HG03378 (cell line): ENCODE measurements around the gene CHKB.

ENCODE experiments used
- ATAC-seq: cut with Tn5 transposase; IDR thresholded peaks from one replicate; pipeline ENCODE4 v1.9.1; 2021; ENCODE audit warnings: mild to moderate bottlenecking, moderate library complexity; ENCODE audit not compliant: unreplicated experiment

The CHKB gene

DNA sequence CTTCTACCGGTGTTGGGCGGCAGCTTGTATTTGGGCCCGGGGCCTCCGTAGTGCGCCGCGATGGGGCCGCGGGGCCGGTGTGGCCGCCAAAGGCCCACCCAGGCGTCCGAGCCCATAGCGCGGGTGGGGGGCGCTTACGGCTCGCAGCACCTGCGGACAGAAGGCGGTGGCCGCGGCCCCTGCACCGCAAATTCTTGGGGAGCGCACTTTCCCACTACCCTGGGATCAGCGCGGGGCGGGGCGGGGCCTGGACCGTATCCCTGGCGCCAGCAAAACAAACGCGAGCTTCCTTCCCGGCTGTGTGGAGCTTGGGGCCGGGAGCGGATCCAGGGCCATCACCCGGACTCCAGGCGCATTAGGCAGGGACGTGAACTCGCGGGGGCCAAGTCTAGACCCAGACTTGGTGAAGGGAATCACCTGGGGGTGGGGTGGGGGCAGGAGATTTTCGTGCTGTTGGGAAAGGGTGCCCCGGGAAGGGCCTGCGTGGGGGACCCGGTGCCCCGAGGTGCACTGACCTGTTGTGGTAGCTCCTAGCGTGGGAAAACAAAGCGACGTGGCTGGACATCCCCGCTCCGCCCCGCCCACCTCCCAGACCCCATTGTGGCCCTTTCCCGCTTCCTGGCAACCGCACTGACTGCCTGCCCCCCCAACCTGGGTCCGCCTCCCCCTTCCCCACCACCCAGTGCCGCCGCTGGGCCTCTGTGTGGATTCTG, 50.5 kb downstream of the CHKB start:
- no peak for ATAC-seq

- ATAC-seq: no peak
These were observed 51.1 kb downstream of the CHKB start for GRCh38 chr22:50531546-50531961.

- no peak for ATAC-seq
These were observed 51.6 kb downstream of the CHKB start for GRCh38 chr22:50530877-50531545.

DNA sequence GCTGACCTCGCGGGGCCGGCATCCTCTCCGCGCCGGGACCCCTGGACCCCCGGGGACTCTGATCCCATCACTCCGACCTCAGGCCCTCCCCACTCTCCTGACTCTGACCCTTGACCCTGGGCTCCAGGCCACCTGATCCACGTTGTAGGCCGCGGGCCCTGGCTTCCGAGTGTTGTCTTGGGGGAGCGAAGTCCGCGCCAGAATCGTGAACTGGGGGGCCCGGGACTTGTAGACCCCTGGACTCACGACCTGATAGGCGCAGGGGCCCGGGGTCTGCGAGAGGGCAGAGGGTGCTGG, 52.1 kb downstream of the CHKB start:
- ATAC-seq: no peak

DNA sequence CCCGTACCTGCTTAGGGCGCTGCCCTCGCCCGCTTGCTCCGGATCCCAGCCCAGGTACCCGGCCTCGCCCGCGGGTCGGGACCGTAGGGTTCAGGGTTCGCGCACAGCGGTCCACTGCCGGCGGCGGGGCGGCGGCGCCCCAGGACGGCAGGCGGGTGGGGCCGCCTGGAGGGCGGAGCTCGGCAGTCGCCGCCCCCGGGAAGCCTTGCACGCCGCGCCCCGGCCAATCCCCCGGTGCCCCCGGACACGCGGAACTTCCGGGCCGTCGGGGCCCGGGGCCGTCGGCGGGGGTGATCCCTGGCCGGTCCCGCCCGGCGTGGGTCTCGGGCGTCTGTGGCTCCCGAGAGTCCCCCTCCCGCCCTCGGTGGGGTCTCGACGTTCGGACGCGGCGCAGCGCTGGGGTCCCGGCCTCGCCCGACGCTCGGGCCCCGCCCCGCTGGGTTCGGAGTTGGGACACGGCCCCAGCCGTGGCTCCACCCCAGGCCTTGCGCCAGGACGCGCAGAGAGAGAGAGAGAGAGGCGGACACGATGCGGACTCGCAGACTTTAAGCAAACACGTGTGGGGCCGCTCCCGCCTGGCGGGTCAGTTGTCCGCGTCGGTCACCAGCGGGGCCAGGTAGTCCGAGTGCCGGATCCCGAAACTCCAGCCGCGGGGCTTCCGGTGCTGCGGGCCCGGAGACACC, 52.6 kb downstream of the CHKB start, which contains the start of gene TYMP:
Gene TYMP (minus strand): TSS at position 116 of the 683 bp plus-strand sequence. CDS start 303 bp downstream, outside the sequence.
- no peak for ATAC-seq

DNA sequence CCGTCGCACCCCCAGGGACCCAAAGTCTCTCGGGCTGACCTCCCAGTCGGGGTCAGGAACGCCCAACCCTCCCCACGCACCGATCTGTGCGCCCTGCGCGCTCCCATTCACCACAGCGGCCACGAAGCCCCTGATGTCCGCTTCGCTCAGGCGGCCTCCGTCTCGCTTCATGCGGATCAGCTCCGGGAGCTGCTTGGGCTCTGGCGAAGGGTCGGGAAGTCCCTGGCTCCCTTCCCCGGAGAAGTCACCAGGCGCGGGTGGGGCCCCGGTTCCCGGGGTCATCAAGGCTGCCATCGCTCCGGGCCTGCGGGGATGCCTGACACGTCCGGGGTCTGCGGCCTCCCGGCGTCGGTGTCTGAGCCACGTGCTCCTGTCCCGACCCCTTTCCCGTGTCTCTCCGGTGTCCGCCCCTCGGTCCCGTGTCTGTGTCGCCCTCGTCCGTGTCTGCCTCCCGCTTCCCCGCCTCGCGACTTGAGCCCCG, 53.2 kb downstream of the CHKB start:
- ATAC-seq: no peak
